HepG2 (cell line): ENCODE measurements around the gene WDR6. TPM values are rescaled to one million over a fixed set of nuclear protein-coding genes. Genes with fewer than 3 reads are reported as not detected.

ENCODE experiments used
- EHMT2 ChIP-seq: fragments of 200-600 bp; sonication (generic); IDR thresholded peaks from 2 replicates; pipeline ENCODE4 v1.7.0; 2017; ENCODE audit warnings: antibody characterized with exemption, low read depth, low read length, borderline replicate concordance
- FOXA3 ChIP-seq: IDR thresholded peaks from 2 replicates; pipeline ENCODE4 v1.6.1; 2016; ENCODE audit warnings: missing genetic modification reagents, missing compliant biosample characterization
- KDM6A ChIP-seq: IDR thresholded peaks from 2 replicates; pipeline ENCODE4 v1.6.1; 2016; ENCODE audit warnings: low read depth
- MTERF4 ChIP-seq: sonication (generic); formaldehyde crosslinking; IDR thresholded peaks from 2 replicates; pipeline ENCODE4 v1.8.0; 2023; ENCODE audit warnings: mild to moderate bottlenecking, missing genetic modification reagents
- NFYC ChIP-seq: IDR thresholded peaks from 2 replicates; pipeline ENCODE4 v1.6.1; 2016; ENCODE audit warnings: missing genetic modification reagents, missing compliant biosample characterization
- RERE ChIP-seq: IDR thresholded peaks from 2 replicates; pipeline ENCODE4 v1.6.1; 2016; ENCODE audit warnings: low read depth, missing genetic modification reagents, missing compliant biosample characterization
- SRSF4 ChIP-seq: fragments of 200-400 bp; formaldehyde crosslinking; IDR thresholded peaks from one replicate; pipeline ENCODE4 v1.6.1; 2018; ENCODE audit warnings: mild to moderate bottlenecking, low read depth, low read length, moderate library complexity; ENCODE audit not compliant: poor library complexity, severe bottlenecking
- TBL1XR1 ChIP-seq: fragments of 150-350 bp; IDR thresholded peaks from 2 replicates; pipeline ENCODE4 v1.6.1; 2014; ENCODE audit warnings: borderline replicate concordance, low read length; ENCODE audit not compliant: partially characterized antibody
- TFAP4 ChIP-seq: sonication (generic); IDR thresholded peaks from 2 replicates; pipeline ENCODE4 v1.6.1; 2016; ENCODE audit warnings: low read depth, borderline replicate concordance
- ZC3H4 ChIP-seq: sonication (generic); formaldehyde crosslinking; IDR thresholded peaks from 2 replicates; pipeline ENCODE4 v1.4.0; 2020; ENCODE audit warnings: missing genetic modification reagents, borderline replicate concordance
- ZNF260 ChIP-seq: sonication (generic); formaldehyde crosslinking; IDR thresholded peaks from 2 replicates; pipeline ENCODE4 v1.4.0; 2020; ENCODE audit warnings: missing genetic modification reagents, low read depth, mild to moderate bottlenecking, borderline replicate concordance
- ZNF263 ChIP-seq: sonication (generic); formaldehyde crosslinking; IDR thresholded peaks from 2 replicates; pipeline ENCODE4 v1.4.0; 2020; ENCODE audit warnings: missing genetic modification reagents
- ZNF274 ChIP-seq: sonication (generic); formaldehyde crosslinking; IDR thresholded peaks from 2 replicates; pipeline ENCODE4 v1.5.1; 2020; ENCODE audit warnings: mild to moderate bottlenecking, missing genetic modification reagents
- ZNF317 ChIP-seq: sonication (generic); formaldehyde crosslinking; IDR thresholded peaks from 2 replicates; pipeline ENCODE4 v1.5.0; 2020; ENCODE audit warnings: mild to moderate bottlenecking, missing genetic modification reagents
- ZNF331 ChIP-seq: sonication (generic); formaldehyde crosslinking; IDR thresholded peaks from 2 replicates; pipeline ENCODE4 v1.4.0; 2020; ENCODE audit warnings: missing genetic modification reagents
- ZNF337 ChIP-seq: sonication (generic); formaldehyde crosslinking; IDR thresholded peaks from 2 replicates; pipeline ENCODE4 v1.5.1; 2020; ENCODE audit warnings: missing genetic modification reagents, low read depth, mild to moderate bottlenecking, borderline replicate concordance
- ZNF432 ChIP-seq: sonication (generic); formaldehyde crosslinking; IDR thresholded peaks from 2 replicates; pipeline ENCODE4 v1.5.0; 2020; ENCODE audit warnings: missing genetic modification reagents, mild to moderate bottlenecking, borderline replicate concordance
- ZNF710 ChIP-seq: sonication (generic); formaldehyde crosslinking; IDR thresholded peaks from 2 replicates; pipeline ENCODE4 v1.5.0; 2020; ENCODE audit warnings: mild to moderate bottlenecking, missing genetic modification reagents, borderline replicate concordance
- ZNF720 ChIP-seq: sonication (generic); formaldehyde crosslinking; IDR thresholded peaks from 2 replicates; pipeline ENCODE4 v1.4.0; 2020; ENCODE audit warnings: missing genetic modification reagents
- ZNF790 ChIP-seq: sonication (generic); formaldehyde crosslinking; IDR thresholded peaks from 2 replicates; pipeline ENCODE4 v1.8.0; 2022; ENCODE audit warnings: missing genetic modification reagents, mild to moderate bottlenecking, borderline replicate concordance
- polyA plus RNA-seq, 8 experiments: library from polyadenylated mRNA; depleted of rRNA in 3 of 8; stranded (reverse) in 7 of 8; unstranded in 1 of 8; fragments of >200 nt; fragmentation: Illumina TruSeq in 4 of 8; extraction: Trizol in 4 of 8; gene quantifications; 2 replicates each; pipeline versions ENCODE4 v1.2.1 to v1.2.3, GENCODE V29; 2011 to 2016; ENCODE audit warnings: low read depth in 4 of 8, missing spikeins in 1 of 8, mixed read lengths in 1 of 8; ENCODE audit not compliant: insufficient read depth in 1 of 8
- total RNA-seq, 5 experiments: library from RNA; depleted of rRNA; stranded (reverse); fragments of >200 nt; fragmentation: Illumina TruSeq; extraction: Trizol; gene quantifications; 2 replicates each; pipeline ENCODE4 v1.2.3, GENCODE V29; 2016; ENCODE audit warnings: low read depth in 1 of 5

Gene WDR6
- total and polyA plus RNA-seq, 2 of the 13 experiments (the other 11 are each of a cell fraction or from before 2014, with no cell fraction given), result 73.4 to 139 TPM

- TF ChIP-seq TBL1XR1, result no peak
- peak; percentile 45; the same call in 1 of the 2 replicates for TF ChIP-seq ZNF710 (CRISPR knock-in tag)
- peak; percentile 77 for TF ChIP-seq ZNF331
- TF ChIP-seq ZNF274, result no peak
- TF ChIP-seq ZNF260 (CRISPR knock-in tag), result no peak
- TF ChIP-seq TFAP4, result peak; percentile 47; the same call in 1 of the 2 replicates
- TF ChIP-seq EHMT2, result no peak
- TF ChIP-seq KDM6A, result no peak
- TF ChIP-seq ZNF720 (CRISPR knock-in tag), result no peak
- peak; percentile 37; the same call in 1 of the 2 replicates for TF ChIP-seq NFYC
- no peak for TF ChIP-seq ZNF337 (CRISPR knock-in tag)
- peak; percentile 85 for TF ChIP-seq ZNF317 (CRISPR knock-in tag)
- peak; percentile 11; the same call in 1 of the 2 replicates for TF ChIP-seq FOXA3 (CRISPR knock-in tag)
- no peak for TF ChIP-seq ZNF263
- TF ChIP-seq ZC3H4 (CRISPR knock-in tag), result no peak
- TF ChIP-seq ZNF432 (CRISPR knock-in tag), result 0 out of 2 replicates have a peak, but pooled peaks have one; percentile 73
- no peak; the same call in none of the 2 replicates for TF ChIP-seq MTERF4
- TF ChIP-seq RERE (CRISPR knock-in tag), result no peak
- TF ChIP-seq SRSF4, result no peak
- TF ChIP-seq ZNF790 (CRISPR knock-in tag), result no peak
Observed at GRCh38 chr3:49021813-49022687, 14.9 kb downstream of the WDR6 start, which contains the start of gene NDUFAF3 (continued).
